H1 (cell line): ENCODE data around the gene SGMS1. TPM values are rescaled to one million over a fixed set of nuclear protein-coding genes. Genes with fewer than 3 reads are reported as not detected.

Experiments used
- CTCF ChIA-PET: fragments of 300-600 bp; sonication (Branson Sonifier 250); formaldehyde crosslinking; loops from one replicate; lab custom pipeline; 2021; ENCODE audit not compliant: partially characterized antibody; lab: Charles Lee
- POLR2A ChIA-PET: fragments of 300-600 bp; sonication (Branson Sonifier 250); formaldehyde crosslinking; loops from one replicate; lab custom pipeline; 2021; ENCODE audit warnings: inconsistent platforms; ENCODE audit not compliant: partially characterized antibody; lab: Charles Lee
- DNase-seq, 2 experiments: peaks; one replicate each; pipeline versions ENCODE4 v3.0.0 to v3.0.0-alpha.2; 2010 to 2022; ENCODE audit warnings: low spot score in 2 of 2, low read depth in 1 of 2, mixed read lengths in 1 of 2
- FAIRE-seq: peaks from 2 replicates; lab custom pipeline; 2011; peaks lifted over from hg19 to GRCh38; lab: Jason Lieb, UNC
- H2AFZ ChIP-seq: 2 replicates; pipeline ENCODE4 v1.8.1; 2012; ENCODE audit warnings: low read length, inconsistent platforms
- H2AK5ac ChIP-seq: 2 replicates; pipeline ENCODE4 v1.6.1; 2013; ENCODE audit warnings: low read depth, low read length
- H2BK120ac ChIP-seq: replicated peaks from 2 replicates; pipeline ENCODE3; 2013; ENCODE audit warnings: low read depth, low read length, inconsistent platforms
- H2BK12ac ChIP-seq: 2 replicates; pipeline ENCODE4 v1.6.1; 2013; ENCODE audit warnings: low read depth, low read length
- H2BK15ac ChIP-seq: 2 replicates; pipeline ENCODE4 v1.6.1; 2013; ENCODE audit warnings: low read length
- H2BK20ac ChIP-seq: 2 replicates; pipeline ENCODE4 v1.6.1; 2013; ENCODE audit warnings: low read length
- H2BK5ac ChIP-seq: 2 replicates; pipeline ENCODE4 v1.6.1; 2013; ENCODE audit warnings: low read depth, low read length
- H3K14ac ChIP-seq: 2 replicates; pipeline ENCODE4 v1.6.1; 2013; ENCODE audit warnings: inconsistent platforms; ENCODE audit not compliant: insufficient read length
- H3K18ac ChIP-seq: 2 replicates; pipeline ENCODE4 v1.6.1; 2013; ENCODE audit warnings: low read length; ENCODE audit errors: extremely low read depth
- H3K23ac ChIP-seq: 2 replicates; pipeline ENCODE4 v1.6.1; 2013; ENCODE audit warnings: inconsistent platforms; ENCODE audit not compliant: insufficient read length
- H3K23me2 ChIP-seq: 2 replicates; pipeline ENCODE4 v1.6.1; 2013; ENCODE audit warnings: low read depth, low read length
- H3K27ac ChIP-seq: 2 replicates; pipeline ENCODE4 v1.6.1; 2011; ENCODE audit warnings: low read depth, low read length, inconsistent platforms
- H3K27me3 ChIP-seq, 4 experiments: replicated peaks in 1 of 4; 1 replicate in 1 of 4; 2 replicates in 3 of 4; pipeline versions ENCODE4 v1.6.1 to v1.8.1; 2011 to 2013; ENCODE audit warnings: low read length in 3 of 4, mild to moderate bottlenecking in 3 of 4, inconsistent platforms in 2 of 4, mixed read lengths in 2 of 4, moderate library complexity in 1 of 4; ENCODE audit not compliant: control insufficient read depth in 3 of 4, insufficient read depth in 3 of 4; ENCODE audit errors: extremely low read depth in 1 of 4
- H3K36me3 ChIP-seq, 4 experiments: 2 replicates each; pipeline versions ENCODE4 v1.6.1 to v1.8.1; 2011 to 2013; ENCODE audit warnings: mild to moderate bottlenecking in 4 of 4, low read length in 3 of 4, moderate library complexity in 2 of 4, control low read depth in 1 of 4, inconsistent platforms in 1 of 4; ENCODE audit not compliant: insufficient read depth in 4 of 4, control insufficient read depth in 2 of 4
- H3K4ac ChIP-seq: replicated peaks from 2 replicates; pipeline ENCODE3; 2013; ENCODE audit warnings: low read length, low read depth, mixed read lengths, inconsistent platforms; ENCODE audit not compliant: insufficient read length
- H3K4me1 ChIP-seq, 4 experiments: replicated peaks in 1 of 4; 1 replicate in 1 of 4; 2 replicates in 3 of 4; pipeline versions ENCODE4 v1.6.1 to v1.8.1; 2011 to 2013; ENCODE audit warnings: low read length in 3 of 4, inconsistent platforms in 2 of 4, mixed read lengths in 1 of 4; ENCODE audit not compliant: insufficient read depth in 4 of 4, control insufficient read depth in 3 of 4
- H3K4me2 ChIP-seq, 2 experiments: 2 replicates each; pipeline versions ENCODE4 v1.6.1 to v1.8.1; 2011 to 2013; ENCODE audit warnings: low read depth in 2 of 2, low read length in 2 of 2, control low read depth in 1 of 2, inconsistent platforms in 1 of 2, mild to moderate bottlenecking in 1 of 2; ENCODE audit not compliant: insufficient read depth in 1 of 2
- H3K4me3 ChIP-seq, 4 experiments: fragments of 200-600, 300-600 bp in 1 of 4; sonication (generic), shearing (Covaris generic), sonication (Bioruptor Twin) in 1 of 4; 2 replicates each; pipeline versions ENCODE4 v1.5.1 to v1.8.1; 2011 to 2016; ENCODE audit warnings: low read length in 4 of 4, low read depth in 3 of 4, control low read depth in 2 of 4, inconsistent platforms in 2 of 4, mild to moderate bottlenecking in 2 of 4, mixed read lengths in 1 of 4, moderate library complexity in 1 of 4; ENCODE audit not compliant: insufficient read depth in 2 of 4; ENCODE audit errors: extremely low read depth in 1 of 4
- H3K56ac ChIP-seq: replicated peaks from 2 replicates; pipeline ENCODE3; 2013; ENCODE audit warnings: low read depth, mild to moderate bottlenecking, mixed read lengths, low read length, inconsistent platforms; ENCODE audit not compliant: insufficient read length
- H3K79me1 ChIP-seq: 2 replicates; pipeline ENCODE4 v1.6.1; 2013; ENCODE audit warnings: low read depth, low read length, control low read depth
- H3K79me2 ChIP-seq, 2 experiments: 2 replicates each; pipeline versions ENCODE4 v1.6.1 to v1.8.1; 2012 to 2013; ENCODE audit warnings: low read length in 2 of 2, mild to moderate bottlenecking in 2 of 2, inconsistent platforms in 1 of 2; ENCODE audit not compliant: insufficient read depth in 2 of 2, control insufficient read depth in 1 of 2
- H3K9ac ChIP-seq, 4 experiments: replicated peaks in 1 of 4; 1 replicate in 1 of 4; 2 replicates in 3 of 4; pipeline versions ENCODE4 v1.6.1 to v1.8.1; 2011 to 2013; ENCODE audit warnings: low read depth in 3 of 4, low read length in 3 of 4, control low read depth in 2 of 4, mild to moderate bottlenecking in 2 of 4, moderate library complexity in 2 of 4, inconsistent platforms in 1 of 4; ENCODE audit errors: extremely low read depth in 1 of 4
- H3K9me3 ChIP-seq, 2 experiments: 2 replicates each; pipeline versions ENCODE4 v1.6.1 to v1.8.1; 2012 to 2013; ENCODE audit warnings: mild to moderate bottlenecking in 2 of 2, moderate library complexity in 2 of 2, control low read depth in 1 of 2, inconsistent platforms in 1 of 2, low read depth in 1 of 2, low read length in 1 of 2, mixed read lengths in 1 of 2; ENCODE audit not compliant: insufficient read depth in 2 of 2
- H4K20me1 ChIP-seq, 2 experiments: replicated peaks in 1 of 2; 2 replicates each; pipeline versions ENCODE3 to v1.8.1; 2011 to 2013; ENCODE audit warnings: inconsistent platforms in 2 of 2, low read length in 2 of 2, mild to moderate bottlenecking in 1 of 2; ENCODE audit not compliant: insufficient read depth in 2 of 2, control insufficient read depth in 1 of 2
- H4K5ac ChIP-seq: 2 replicates; pipeline ENCODE4 v1.6.1; 2013; ENCODE audit warnings: low read length, low read depth, mixed read lengths, inconsistent platforms; ENCODE audit not compliant: insufficient read length
- H4K8ac ChIP-seq: 2 replicates; pipeline ENCODE4 v1.8.0; 2013; ENCODE audit warnings: mild to moderate bottlenecking, moderate library complexity, low read length, inconsistent platforms; ENCODE audit not compliant: insufficient read depth; ENCODE audit errors: extremely low read depth
- H4K91ac ChIP-seq: replicated peaks from 2 replicates; pipeline ENCODE3; 2013; ENCODE audit warnings: low read length, mixed read lengths, inconsistent platforms; ENCODE audit not compliant: insufficient read length
- CEBPB ChIP-seq: IDR thresholded peaks from 2 replicates; pipeline ENCODE4 v1.6.1; 2012; ENCODE audit warnings: low read depth, low read length
- GTF2F1 ChIP-seq: IDR thresholded peaks from 2 replicates; pipeline ENCODE4 v1.6.1; 2012; ENCODE audit warnings: low read depth, low read length, improper control_type of control experiment, borderline replicate concordance
- HDAC2 ChIP-seq, 2 experiments: fragments of 300-600 bp in 1 of 2; sonication (generic) in 1 of 2; IDR thresholded peaks; 2 replicates each; pipeline ENCODE4 v1.6.1; 2011 to 2012; ENCODE audit warnings: low read depth in 2 of 2, low read length in 2 of 2, mild to moderate bottlenecking in 2 of 2, moderate library complexity in 2 of 2, borderline replicate concordance in 1 of 2, inconsistent platforms in 1 of 2
- PHF8 ChIP-seq: fragments of 200-600 bp; sonication (generic); conservative IDR thresholded peaks from 2 replicates; pipeline ENCODE4 v1.7.1; 2012; ENCODE audit warnings: low read depth, mild to moderate bottlenecking, inconsistent platforms, low read length, moderate library complexity
- RBBP5 ChIP-seq: IDR thresholded peaks from 2 replicates; pipeline ENCODE4 v1.7.1; 2012; ENCODE audit warnings: low read depth, mild to moderate bottlenecking, inconsistent platforms, low read length, moderate library complexity, borderline replicate concordance
- TAF7 ChIP-seq: optimal IDR thresholded peaks from 2 replicates; pipeline ENCODE3; 2011; ENCODE audit warnings: low read depth, mild to moderate bottlenecking, inconsistent platforms, low read length, moderate library complexity, borderline replicate concordance
- USF2 ChIP-seq: IDR thresholded peaks from 2 replicates; pipeline ENCODE4 v1.6.1; 2011; ENCODE audit warnings: low read length, improper control_type of control experiment
- WGBS, 2 experiments: shearing (Covaris generic) in 1 of 2; methylation state at CpG; one replicate each; pipeline versions ENCODE4 v1.1.6 to v1.1.7; 2013 to 2015; ENCODE audit warnings: low lambda C conversion rate in 2 of 2, mixed read lengths in 2 of 2, inconsistent platforms in 1 of 2, low coverage in 1 of 2, missing lambda C conversion rate in 1 of 2; ENCODE audit not compliant: insufficient replicate concordance in 2 of 2, insufficient coverage in 1 of 2, insufficient read length in 1 of 2; ENCODE audit errors: extremely low coverage in 1 of 2, missing lambda C conversion rate in 1 of 2; 5-methylcytosine and 5-hydroxymethylcytosine counted together
- polyA plus RNA-seq, 7 experiments: library from polyadenylated mRNA; depleted of rRNA in 3 of 7; stranded (reverse) in 5 of 7; unstranded in 2 of 7; fragments of >200 nt in 5 of 7; fragments of 200-250 nt in 2 of 7; gene quantifications; 1 replicate in 5 of 7; 2 replicates in 1 of 7; 4 replicates in 1 of 7; pipeline versions ENCODE4 v1.2.1 to v1.2.3, GENCODE V29; 2011 to 2013; ENCODE audit warnings: missing spikeins in 2 of 7, mixed read lengths in 2 of 7
- total RNA-seq: library from RNA; stranded (reverse); fragmentation: NEBNext Ultra II Directional; extraction: Animal tissue kit (Norgen Biotek cat#: 25700); gene quantifications from 2 replicates; pipeline ENCODE4 v1.2.1, GENCODE V29; 2021

Gene SGMS1
- total and polyA plus RNA-seq, 2 of the 8 experiments (the other 6 are each of a cell fraction or from before 2014, with no cell fraction given), result 6.0 to 15.6 TPM

GRCh38 chr10:50464004-50464409, 159.7 kb downstream of the SGMS1 start:
- no peak overlapping the region for H2BK5ac ChIP-seq
- H3K4me3 ChIP-seq, result no peak overlapping the region
- H4K8ac ChIP-seq, result no peak overlapping the region
- no peak overlapping the region for H2BK120ac ChIP-seq
- peaks cover 0 to 10% (median 5%) of the 10 kb centered on the region in 4 experiments; a peak in 3 of 8 replicates for H3K36me3 ChIP-seq
- ChIA-PET POLR2A (interaction anchor here (0.7 kb wide), 1 partner anchor 56 kb away, joined by 3 read pairs; no protein-coding TSS in a partner anchor), CTCF (interaction anchor here (1.4 kb wide), 1 partner anchor 44 kb away, joined by 3 read pairs; no protein-coding TSS in a partner anchor)
- no peak overlapping the region for H3K4ac ChIP-seq
- H2AFZ ChIP-seq, result no peak overlapping the region
- no peaks in the 10 kb centered on the region for H4K20me1 ChIP-seq
- H3K79me1 ChIP-seq, result no peaks in the 10 kb centered on the region
- no peaks in the 10 kb centered on the region for H3K9me3 ChIP-seq
- H3K23me2 ChIP-seq, result no peaks in the 10 kb centered on the region
- H3K23ac ChIP-seq, result no peak overlapping the region
- 96% methylated on average over 1 of the region's 1 CpG; no CpG with 5 or more reads in 1 of the 2 experiments for WGBS, 2 experiments
- no peak overlapping the region for H3K18ac ChIP-seq
- H3K56ac ChIP-seq, result no peak overlapping the region
- no peak overlapping the region for H2AK5ac ChIP-seq
- no peak overlapping the region for H3K9ac ChIP-seq
- H4K91ac ChIP-seq, result no peak overlapping the region
- H2BK20ac ChIP-seq, result no peak overlapping the region
- H3K14ac ChIP-seq, result no peak overlapping the region
- H3K27me3 ChIP-seq, result no peaks in the 10 kb centered on the region
- no peak for FAIRE-seq
- H3K4me1 ChIP-seq, result no peaks in the 10 kb centered on the region
- peaks cover 0 to 3% of the 10 kb centered on the region in 2 experiments; a peak in 2 of 4 replicates for H3K79me2 ChIP-seq
- DNase-seq, result no peak
- no peak overlapping the region for H3K27ac ChIP-seq
- H2BK12ac ChIP-seq, result no peak overlapping the region
- no peak overlapping the region for H3K4me2 ChIP-seq
- H4K5ac ChIP-seq, result no peak overlapping the region
- no peak overlapping the region for H2BK15ac ChIP-seq
- TF ChIP-seq USF2 (no peak), PHF8 (no peak), CEBPB (no peak), GTF2F1 (no peak), RBBP5 (no peak), HDAC2 (IDR thresholded peaks at IDR 0.05; ENCODE audit: borderline replicate concordance in 1 of 2, low read depth in 2 of 2, low read length in 2 of 2) (no peak), TAF7 (no peak)
